Activated CD4-positive, CD25-positive, alpha-beta regulatory T cell treated with anti-CD3 and anti-CD28 coated beads, Interleukin-2, amount 50 U/mL, for 24 hours (primary cell): Measurements from ENCODE around the gene IL18R1.
"Not testable (repeated sequence)": the region's sequence is repeated elsewhere in the genome, so short reads cannot be mapped to it uniquely, and the experiment has no call there.

Experiments used
- ATAC-seq, 2 donors: fragments of 150-1000 bp; cut with Tn5 transposase; one replicate each; pipeline ENCODE4 v1.10.0; 2021; ENCODE audit warnings: mild to moderate bottlenecking in 1 of 2, moderate library complexity in 1 of 2

The IL18R1 gene

GRCh38 chr2:102355526-102356380 is at the start of gene IL18R1:
TSS of gene IL18R1 (plus strand) at chr2:102355796. CDS start at chr2:102362661, 6,865 bp downstream.
- ATAC-seq: peak; percentile 75 to 83

GRCh38 chr2:102306125-102306524 is 49.5 kb upstream of the IL18R1 start:
- no peak for ATAC-seq

- ATAC-seq: no peak
Measured at GRCh38 chr2:102310964-102311640, 44.5 kb upstream of the IL18R1 start, which contains the start of gene IL1RL1. TSS of gene IL1RL1 (plus strand) at chr2:102311563. CDS start at chr2:102338265, 26,702 bp downstream.

- peak; percentile 53 to 68 for ATAC-seq
Measured at GRCh38 chr2:102313025-102313424, 42.6 kb upstream of the IL18R1 start.

GRCh38 chr2:102313471-102313870 is 42.1 kb upstream of the IL18R1 start:
- ATAC-seq: no peak

GRCh38 chr2:102313950-102314349 is 41.6 kb upstream of the IL18R1 start:
- ATAC-seq: no peak

GRCh38 chr2:102315921-102316320 is 39.7 kb upstream of the IL18R1 start:
- ATAC-seq: no peak

- ATAC-seq: no peak
Measured at GRCh38 chr2:102317715-102318114, 37.9 kb upstream of the IL18R1 start.

GRCh38 chr2:102318437-102318836 is 37.2 kb upstream of the IL18R1 start:
- ATAC-seq: no peak

GRCh38 chr2:102321941-102322719 is 33.5 kb upstream of the IL18R1 start:
- ATAC-seq: no peak

GRCh38 chr2:102324914-102325313 is 30.7 kb upstream of the IL18R1 start:
- ATAC-seq: not testable (repeated sequence)

GRCh38 chr2:102331311-102331980 is 24.1 kb upstream of the IL18R1 start:
- no peak for ATAC-seq

- no peak for ATAC-seq
Measured at GRCh38 chr2:102334486-102334885, 21.1 kb upstream of the IL18R1 start.

GRCh38 chr2:102335871-102336366 is 19.7 kb upstream of the IL18R1 start:
- ATAC-seq: no peak

GRCh38 chr2:102336502-102336945 is 19.1 kb upstream of the IL18R1 start:
- peak; percentile 39 to 47 for ATAC-seq

- peak in 1 of 2 donors; percentile 47 for ATAC-seq
Measured at GRCh38 chr2:102337012-102337411, 18.6 kb upstream of the IL18R1 start.

- ATAC-seq: peak; percentile 74 to 76
Measured at GRCh38 chr2:102337481-102338386, 17.9 kb upstream of the IL18R1 start.

- no peak for ATAC-seq
Measured at GRCh38 chr2:102340778-102341177, 14.8 kb upstream of the IL18R1 start.

- no peak for ATAC-seq
Measured at GRCh38 chr2:102342888-102343287, 12.7 kb upstream of the IL18R1 start.

GRCh38 chr2:102344397-102344796 is 11.2 kb upstream of the IL18R1 start:
- no peak for ATAC-seq

- ATAC-seq: no peak
Measured at GRCh38 chr2:102345329-102345920, 10.2 kb upstream of the IL18R1 start.
